ENCODE measurements around the gene PDGFRB. TPM values are rescaled to one million over a fixed set of nuclear protein-coding genes. Genes with fewer than 3 reads are reported as not detected.

PDGFRB gene
- total RNA-seq, 4 donors from 2014 or later = 87.5 to 161 (median 113) TPM

GRCh38 chr5:150068961-150069645, 86.5 kb downstream of the PDGFRB start:
- H3K4me3 ChIP-seq = no peak overlapping the region
- TF ChIP-seq, protein P1, sequence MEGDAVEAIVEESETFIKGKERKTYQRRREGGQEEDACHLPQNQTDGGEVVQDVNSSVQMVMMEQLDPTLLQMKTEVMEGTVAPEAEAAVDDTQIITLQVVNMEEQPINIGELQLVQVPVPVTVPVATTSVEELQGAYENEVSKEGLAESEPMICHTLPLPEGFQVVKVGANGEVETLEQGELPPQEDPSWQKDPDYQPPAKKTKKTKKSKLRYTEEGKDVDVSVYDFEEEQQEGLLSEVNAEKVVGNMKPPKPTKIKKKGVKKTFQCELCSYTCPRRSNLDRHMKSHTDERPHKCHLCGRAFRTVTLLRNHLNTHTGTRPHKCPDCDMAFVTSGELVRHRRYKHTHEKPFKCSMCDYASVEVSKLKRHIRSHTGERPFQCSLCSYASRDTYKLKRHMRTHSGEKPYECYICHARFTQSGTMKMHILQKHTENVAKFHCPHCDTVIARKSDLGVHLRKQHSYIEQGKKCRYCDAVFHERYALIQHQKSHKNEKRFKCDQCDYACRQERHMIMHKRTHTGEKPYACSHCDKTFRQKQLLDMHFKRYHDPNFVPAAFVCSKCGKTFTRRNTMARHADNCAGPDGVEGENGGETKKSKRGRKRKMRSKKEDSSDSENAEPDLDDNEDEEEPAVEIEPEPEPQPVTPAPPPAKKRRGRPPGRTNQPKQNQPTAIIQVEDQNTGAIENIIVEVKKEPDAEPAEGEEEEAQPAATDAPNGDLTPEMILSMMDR (IDR thresholded peaks at IDR 0.05) = no peak
- TF ChIP-seq EP300 (IDR thresholded peaks at IDR 0.05) (no peak), POLR2AphosphoS5 (IDR thresholded peaks at IDR 0.05) (no peak), POLR2A (IDR thresholded peaks at IDR 0.05) (no peak)
- WGBS, 2 donors (ENCODE audit: low coverage in 1 of 2) = 70 to 73% methylated on average over 2 to 3 of the region's 12 CpGs
- H3K4me1 ChIP-seq = no peaks in the 10 kb centered on the region
- no peaks in the 10 kb centered on the region for H3K9me3 ChIP-seq
- peaks cover 10% of the 10 kb centered on the region for H3K27me3 ChIP-seq
- ATAC-seq = no peak
- no peaks in the 10 kb centered on the region for H3K36me3 ChIP-seq
- no peak overlapping the region for H3K27ac ChIP-seq

DNA sequence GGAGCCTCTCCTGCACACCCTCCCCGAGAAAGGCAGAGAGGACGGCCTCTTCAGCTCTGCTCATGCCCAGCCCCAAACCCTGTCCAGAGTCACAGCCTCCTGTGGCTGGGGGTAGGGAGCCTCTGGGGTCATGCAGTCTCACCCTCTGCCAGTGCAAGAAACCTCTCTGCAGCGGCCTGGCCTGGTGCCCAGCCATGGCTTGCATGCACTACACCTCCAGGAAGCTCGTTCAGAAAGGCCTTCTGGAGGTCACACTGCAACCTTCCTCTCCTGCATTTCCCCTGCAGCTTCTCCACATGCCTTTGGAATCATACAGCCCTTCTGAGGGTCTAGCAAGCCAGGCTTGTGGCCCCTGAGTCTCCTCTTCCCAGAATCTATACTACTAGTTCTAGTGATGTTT, 87.2 kb downstream of the PDGFRB start:
- H3K4me3 ChIP-seq = no peak overlapping the region
- ATAC-seq = no peak
- H3K27me3 ChIP-seq = peaks cover 10% of the 10 kb centered on the region
- H3K4me1 ChIP-seq = no peaks in the 10 kb centered on the region
- no peak overlapping the region for H3K27ac ChIP-seq
- TF ChIP-seq POLR2AphosphoS5 (IDR thresholded peaks at IDR 0.05) = no peak
- TF ChIP-seq EP300 (IDR thresholded peaks at IDR 0.05) = no peak
- no peaks in the 10 kb centered on the region for H3K36me3 ChIP-seq
- H3K9me3 ChIP-seq = no peaks in the 10 kb centered on the region
- 40% methylated on average over 1 of the region's 4 CpGs; no CpG with 5 or more reads in 1 of the 2 donors for WGBS, 2 donors (ENCODE audit: low coverage in 1 of 2)

DNA sequence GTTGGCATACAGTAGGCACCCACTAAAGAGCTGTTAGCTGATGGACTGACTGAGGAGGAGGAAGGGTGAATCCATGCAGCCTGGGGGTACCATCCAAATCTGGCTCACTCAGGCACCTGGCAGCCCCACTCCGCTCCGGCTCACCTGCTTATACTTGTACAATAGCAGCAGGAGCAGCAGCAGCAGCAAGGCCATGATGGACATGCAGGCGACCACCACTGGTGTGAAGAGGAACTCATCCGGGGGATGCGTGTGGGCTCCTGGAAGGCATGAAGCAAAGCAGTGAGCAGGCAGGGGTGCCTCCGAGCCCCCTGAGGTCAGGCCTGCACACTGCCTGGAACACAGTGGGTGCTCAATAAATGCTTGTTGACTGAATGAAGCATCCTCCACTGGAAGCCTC, 87.6 kb downstream of the PDGFRB start:
- peaks cover 10% of the 10 kb centered on the region for H3K27me3 ChIP-seq
- no peak for TF ChIP-seq EP300 (IDR thresholded peaks at IDR 0.05)
- H3K9me3 ChIP-seq = no peaks in the 10 kb centered on the region
- no peak overlapping the region for H3K4me3 ChIP-seq
- H3K27ac ChIP-seq = no peak overlapping the region
- ATAC-seq = no peak
- 70% methylated on average over 3 of the region's 6 CpGs; no CpG with 5 or more reads in 1 of the 2 donors for WGBS, 2 donors (ENCODE audit: low coverage in 1 of 2)
- no peaks in the 10 kb centered on the region for H3K4me1 ChIP-seq
- no peaks in the 10 kb centered on the region for H3K36me3 ChIP-seq

- WGBS, 2 donors (ENCODE audit: low coverage in 1 of 2) = 86% methylated on average over 4 to 5 of the region's 6 CpGs
- TF ChIP-seq POLR2A (IDR thresholded peaks at IDR 0.05) (no peak), POLR2AphosphoS5 (IDR thresholded peaks at IDR 0.05) (no peak), EP300 (IDR thresholded peaks at IDR 0.05) (no peak)
- TF ChIP-seq, protein P1 (IDR thresholded peaks at IDR 0.05) = no peak
- no peak for ATAC-seq
Observed at GRCh38 chr5:150067405-150067960, 88.2 kb downstream of the PDGFRB start.

GRCh38 chr5:150066901-150067396, 88.7 kb downstream of the PDGFRB start:
- ATAC-seq = no peak
- no peaks in the 10 kb centered on the region for H3K36me3 ChIP-seq
- TF ChIP-seq POLR2AphosphoS5 (IDR thresholded peaks at IDR 0.05) (no peak), POLR2A (IDR thresholded peaks at IDR 0.05) (no peak), EP300 (IDR thresholded peaks at IDR 0.05) (no peak)
- TF ChIP-seq, protein P1 (IDR thresholded peaks at IDR 0.05) = no peak
- H3K4me1 ChIP-seq = no peaks in the 10 kb centered on the region
- H3K4me3 ChIP-seq = no peak overlapping the region
- no peak overlapping the region for H3K27ac ChIP-seq
- WGBS, 2 donors (ENCODE audit: low coverage in 1 of 2) = 75 to 90% methylated on average over 2 of the region's 2 CpGs
- H3K9me3 ChIP-seq = no peaks in the 10 kb centered on the region
- peaks cover 10% of the 10 kb centered on the region for H3K27me3 ChIP-seq

More at GRCh38 chr5:150067405-150067960, 88.2 kb downstream of the PDGFRB start:
- H3K36me3 ChIP-seq = no peaks in the 10 kb centered on the region
- no peak overlapping the region for H3K27ac ChIP-seq
- no peaks in the 10 kb centered on the region for H3K9me3 ChIP-seq
- no peak overlapping the region for H3K4me3 ChIP-seq
- no peaks in the 10 kb centered on the region for H3K4me1 ChIP-seq
- peaks cover 10% of the 10 kb centered on the region for H3K27me3 ChIP-seq

- Histone ChIP-seq H3K4me3 (no peak overlapping the region), H3K27me3 (peaks cover 10% of the 10 kb centered on the region), H3K27ac (no peak overlapping the region), H3K4me1 (no peaks in the 10 kb centered on the region), H3K9me3 (no peaks in the 10 kb centered on the region), H3K36me3 (no peaks in the 10 kb centered on the region)
- TF ChIP-seq EP300 (IDR thresholded peaks at IDR 0.05) (no peak), POLR2A (IDR thresholded peaks at IDR 0.05) (no peak), POLR2AphosphoS5 (IDR thresholded peaks at IDR 0.05) (no peak)
- TF ChIP-seq, protein P1 (IDR thresholded peaks at IDR 0.05) = no peak
- 87% methylated on average over 4 of the region's 5 CpGs; no CpG with 5 or more reads in 1 of the 2 donors for WGBS, 2 donors (ENCODE audit: low coverage in 1 of 2)
- ATAC-seq = no peak
Observed at GRCh38 chr5:150066436-150066835, 89.2 kb downstream of the PDGFRB start.
